GM12892 (cell line): ENCODE data around the gene TBCB.

Experiments
- POLR2A ChIP-seq: IDR thresholded peaks from 2 replicates; pipeline ENCODE4 v1.6.1; 2011; ENCODE audit warnings: low read depth, low read length, control low read depth
- POLR2AphosphoS5 ChIP-seq: IDR thresholded peaks from 2 replicates; pipeline ENCODE4 v1.6.1; 2011; ENCODE audit warnings: low read depth, low read length, control low read depth

- TF ChIP-seq POLR2AphosphoS5 (no peak), POLR2A (no peak)
Observed at GRCh38 chr19:36111200-36111539, 4.1 kb upstream of the TBCB start.
